GM19397 (cell line): ENCODE measurements around the gene RNF34.
A peak's percentile ranks its signal among the peaks of the same experiment; 100 is the strongest.

Source experiments
- ATAC-seq: cut with Tn5 transposase; IDR thresholded peaks from one replicate; pipeline ENCODE4 v1.9.1; 2021; ENCODE audit warnings: mild to moderate bottlenecking, moderate library complexity; ENCODE audit not compliant: unreplicated experiment

The RNF34 gene

DNA sequence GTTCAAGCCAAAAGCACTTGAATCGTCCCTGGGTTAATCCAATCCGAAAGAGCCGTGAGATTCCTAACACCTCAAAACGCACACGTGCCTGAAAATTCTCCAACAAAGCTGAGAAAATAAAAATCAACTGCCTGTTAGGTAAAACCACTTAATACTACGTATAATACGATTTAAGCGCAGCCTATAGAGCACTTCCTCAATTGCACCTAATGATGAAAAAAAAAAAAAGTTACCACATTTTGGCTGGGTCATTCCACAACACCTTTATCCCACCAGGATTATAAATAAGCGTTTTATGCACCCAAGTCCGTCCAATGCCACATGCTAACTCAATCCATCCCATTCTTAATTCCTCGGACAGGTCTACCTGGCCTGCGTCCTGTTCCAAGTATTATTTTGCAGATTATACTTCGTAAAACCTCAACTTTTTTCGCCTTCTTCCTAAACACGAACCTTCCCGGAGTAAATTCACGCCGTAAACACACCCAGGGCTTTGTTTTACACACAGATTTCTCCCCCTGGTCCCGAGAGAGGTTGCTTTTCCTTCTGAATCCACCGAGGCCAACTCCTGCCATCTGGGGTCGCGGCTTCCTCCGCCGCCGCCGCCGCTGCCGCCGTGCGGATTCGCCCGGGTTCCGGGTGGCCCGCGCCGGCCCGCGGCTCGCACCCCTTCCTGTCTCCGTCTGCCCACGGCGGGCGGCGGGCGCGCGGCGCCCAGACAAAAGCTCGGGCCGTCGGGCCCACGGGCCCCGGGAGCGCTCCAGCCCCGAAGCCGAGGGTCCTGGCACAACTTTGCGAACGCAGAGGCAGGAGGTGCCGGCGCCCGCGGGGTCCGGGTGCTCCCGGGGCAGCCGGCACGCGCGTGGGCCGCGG is 66.2 kb downstream of the RNF34 start:
- ATAC-seq = peak; percentile 13

DNA sequence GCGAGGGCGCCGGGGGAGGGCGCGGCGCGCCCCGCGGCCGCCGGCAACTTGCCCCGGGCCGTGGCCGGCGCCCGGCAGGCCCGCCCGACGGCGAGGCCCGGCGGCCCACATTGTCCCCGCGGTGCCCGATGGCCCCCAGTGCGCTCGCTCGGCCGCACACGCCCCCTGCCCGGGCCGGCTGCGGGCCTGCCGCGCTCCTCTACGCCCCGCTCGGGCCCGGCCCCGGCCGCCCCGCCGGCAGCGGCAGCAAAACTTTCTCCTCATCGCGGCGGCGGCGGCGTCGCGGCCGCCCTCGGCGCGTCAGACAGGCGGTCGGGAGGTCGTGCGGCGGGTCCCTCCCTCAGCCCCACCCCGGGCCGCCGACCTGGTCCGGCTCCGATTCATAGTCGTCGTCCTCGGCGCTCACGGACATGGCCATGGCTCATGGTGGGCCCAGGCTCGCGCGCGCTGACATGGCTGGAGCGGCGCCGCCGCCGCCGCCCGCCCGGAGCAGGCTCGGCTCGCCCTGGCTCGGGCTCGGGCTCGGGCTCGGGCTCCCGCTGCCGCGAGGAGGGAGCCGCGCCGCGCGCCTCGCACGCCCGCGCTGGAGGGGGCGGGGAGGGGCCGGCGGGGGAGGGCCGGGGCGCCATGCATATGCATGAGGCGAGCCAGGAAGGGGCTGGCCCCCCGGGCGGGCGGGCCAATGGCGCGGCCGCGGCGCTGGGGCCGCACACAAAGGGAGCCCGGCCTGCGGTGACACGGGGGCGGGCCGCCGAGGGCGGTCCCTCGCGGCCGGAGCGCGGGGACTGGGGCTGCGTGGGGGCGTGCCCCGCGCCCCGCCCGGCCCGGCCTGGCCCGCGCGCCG is 67.1 kb downstream of the RNF34 start:
- peak; percentile 87 for ATAC-seq

DNA sequence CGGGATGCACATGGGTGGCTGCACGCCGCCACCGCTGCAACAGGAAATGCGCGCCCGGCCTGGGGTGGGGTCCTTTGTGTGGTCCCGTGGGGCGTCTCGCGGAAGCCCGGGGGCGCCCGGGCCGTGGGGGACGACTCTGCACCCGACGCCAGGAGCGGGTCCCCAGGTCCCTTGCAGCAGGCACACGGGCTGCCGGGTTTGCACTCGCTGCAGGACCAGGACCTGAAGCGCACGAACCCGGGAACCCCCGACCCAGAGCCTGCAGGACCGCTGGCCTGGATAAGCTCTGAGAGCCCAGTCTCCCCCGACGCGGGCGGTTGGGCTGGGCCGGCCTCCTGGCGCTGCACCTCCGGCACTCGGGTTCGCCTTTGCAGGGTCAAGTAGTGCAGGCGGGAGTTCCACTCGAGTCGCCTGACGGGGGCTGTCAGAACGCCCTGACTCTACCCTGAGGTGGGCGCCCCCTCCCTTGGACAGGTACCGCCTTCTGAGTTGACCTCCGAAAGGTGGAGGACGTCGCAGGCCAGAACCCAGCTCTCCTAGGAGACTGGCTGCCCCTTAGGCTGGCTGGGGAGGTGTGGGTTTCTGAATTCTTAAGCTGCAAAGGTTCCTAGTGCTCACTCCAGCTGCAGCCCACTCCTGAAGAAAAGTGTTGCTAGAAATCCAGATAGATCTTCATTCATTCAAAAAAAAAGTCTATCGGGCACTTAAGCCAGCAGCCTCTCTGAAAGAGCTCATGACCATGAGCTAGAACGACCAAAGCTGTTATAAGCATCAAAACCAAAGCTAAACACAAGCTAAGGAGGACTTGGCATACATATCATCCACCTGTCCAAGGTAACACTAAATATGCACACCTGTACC is 68.0 kb downstream of the RNF34 start:
- no peak for ATAC-seq

DNA sequence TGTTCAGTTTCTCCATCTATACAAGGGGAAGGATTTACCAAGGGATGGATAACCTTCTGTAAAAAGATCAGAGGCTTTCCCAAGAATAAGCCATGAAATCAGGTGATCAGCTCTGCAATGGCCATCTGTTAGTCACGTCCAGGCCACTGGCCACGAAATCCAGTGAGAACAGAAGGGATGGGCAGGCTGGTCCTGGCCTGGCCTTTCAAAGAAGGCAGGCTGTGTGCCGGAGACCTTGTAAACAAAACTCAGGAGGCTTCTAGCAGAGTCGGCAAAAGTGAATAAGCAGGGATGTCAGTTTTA is 68.5 kb downstream of the RNF34 start:
- no peak for ATAC-seq

DNA sequence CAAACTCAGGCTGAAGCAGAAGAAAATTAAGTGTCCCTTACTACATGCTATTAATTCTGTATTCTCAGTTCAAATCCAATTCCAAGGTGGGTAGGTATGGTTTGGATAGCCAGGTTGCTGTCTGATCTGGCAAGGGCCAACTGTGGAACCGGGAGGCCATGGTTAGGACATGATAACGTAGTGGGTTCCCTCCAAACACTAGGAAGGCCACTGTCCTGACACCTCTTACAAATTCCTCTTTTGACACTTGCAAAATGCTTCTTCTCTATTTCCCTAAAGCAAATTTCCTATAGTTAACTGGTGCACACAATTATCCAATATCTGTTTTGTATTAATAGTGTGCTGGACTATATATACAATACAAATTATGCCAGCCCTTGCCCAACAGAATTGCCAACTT is 70.8 kb downstream of the RNF34 start:
- ATAC-seq = no peak

DNA sequence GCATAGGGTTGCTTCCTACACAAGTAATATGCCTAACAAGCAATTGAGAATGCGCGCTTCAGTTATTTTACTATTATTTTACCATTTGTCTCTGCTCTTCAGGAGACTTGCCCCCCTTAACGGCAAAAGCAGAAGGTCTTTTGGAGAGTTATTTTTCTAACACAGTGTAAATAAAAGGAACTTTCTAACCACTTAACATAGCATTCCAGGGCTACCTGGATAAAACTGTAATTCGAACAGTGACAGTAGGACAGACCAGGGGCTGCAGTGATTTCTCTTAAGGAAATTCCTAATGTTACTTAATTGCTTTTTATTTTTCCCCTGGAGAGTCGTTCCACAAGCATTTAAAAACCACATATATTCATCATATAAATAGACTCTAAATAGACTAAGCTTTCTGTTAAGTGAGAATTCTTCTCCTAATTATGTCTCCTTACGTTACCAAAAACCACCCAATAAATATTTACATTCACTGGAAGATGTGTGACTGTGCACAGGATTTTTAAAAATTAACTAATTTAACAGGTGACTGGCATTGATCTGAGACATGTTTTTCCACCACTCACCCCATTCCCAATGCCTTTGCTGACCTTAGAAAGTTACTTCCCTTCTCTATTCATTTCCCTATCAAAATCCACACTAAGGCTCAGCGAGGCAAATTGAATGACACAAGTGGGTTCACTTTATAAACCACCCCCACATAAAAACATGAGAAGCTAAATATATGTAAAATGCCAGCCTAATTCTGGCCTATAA is 72.4 kb downstream of the RNF34 start:
- ATAC-seq = no peak
